HUDEP-2 (cell line): Measurements from ENCODE around the gene HK1.
"Not testable (repeated sequence)": the region's sequence is repeated elsewhere in the genome, so short reads cannot be mapped to it uniquely, and the experiment has no call there.

Source experiments
- DNase-seq, 76 experiments: peaks; one replicate each; lab custom pipeline; 2025; ENCODE audit not compliant: unreplicated experiment in 76 of 76; lab: John Stamatoyannopoulos, UW

The HK1 gene

DNA sequence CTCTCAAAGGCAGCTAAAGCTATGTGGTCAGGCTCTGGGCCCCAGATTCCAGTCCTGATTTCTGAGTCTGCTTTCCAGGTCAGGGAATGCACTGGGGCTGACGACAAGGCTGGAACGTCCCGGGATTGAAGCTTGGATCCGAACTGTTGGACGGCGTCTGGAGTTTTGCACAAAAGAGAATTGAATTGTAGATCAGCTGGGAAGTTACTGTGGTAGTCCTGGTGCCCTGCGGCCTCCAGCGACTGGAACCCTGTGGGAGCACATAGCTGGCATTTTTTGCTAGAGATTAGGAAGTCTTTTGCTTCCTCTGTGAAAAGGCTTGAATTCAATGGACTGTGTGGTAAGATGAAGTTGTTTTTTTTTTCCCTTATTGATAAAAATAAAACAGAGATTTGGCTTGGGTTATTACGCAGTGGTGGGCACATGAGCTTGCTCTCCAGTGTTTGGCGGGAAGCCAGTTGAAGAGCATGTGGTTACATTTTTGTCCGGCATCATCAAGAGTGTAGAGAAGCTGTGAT, at the start of gene HK1:
HK1 (plus strand) TSS at position 51 of the 518 bp plus-strand sequence.
- DNase-seq, result no peak

DNA sequence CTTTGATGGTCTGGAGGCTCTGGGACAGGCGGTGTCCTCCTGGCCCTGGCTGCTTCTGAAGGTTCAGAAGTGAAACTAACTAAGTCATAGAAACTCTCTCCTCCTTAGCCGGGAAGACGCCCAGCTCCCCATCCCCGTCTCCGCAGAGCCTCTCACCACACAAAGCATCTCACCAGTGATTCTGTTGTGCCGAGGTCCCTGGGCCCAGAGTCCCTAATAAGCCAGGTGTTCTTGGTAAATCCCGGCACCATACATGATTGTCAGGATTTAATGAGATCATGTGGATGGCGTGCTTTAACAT, 48.7 kb upstream of the HK1 start:
- no peak for DNase-seq

DNA sequence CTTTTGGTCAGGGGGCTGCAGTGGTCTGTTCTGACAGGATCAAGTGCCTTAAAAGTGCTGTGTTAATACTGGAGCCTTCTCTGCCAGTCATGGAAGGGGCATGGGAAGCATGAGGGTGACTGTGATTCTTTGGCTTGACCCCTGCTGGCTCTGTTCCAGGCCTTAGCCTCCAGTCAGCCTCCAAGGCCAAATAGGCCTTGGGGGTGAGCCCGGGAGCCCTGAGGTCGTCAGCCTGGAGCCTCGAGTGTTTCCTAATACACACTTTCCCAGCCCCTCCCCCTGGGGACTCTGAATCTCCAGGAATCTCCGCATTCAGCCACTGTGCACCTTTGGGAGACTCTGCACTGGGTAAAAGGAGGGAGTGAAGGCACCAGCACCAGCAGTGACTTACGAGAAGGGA, 48.2 kb upstream of the HK1 start:
- DNase-seq, result no peak

DNA sequence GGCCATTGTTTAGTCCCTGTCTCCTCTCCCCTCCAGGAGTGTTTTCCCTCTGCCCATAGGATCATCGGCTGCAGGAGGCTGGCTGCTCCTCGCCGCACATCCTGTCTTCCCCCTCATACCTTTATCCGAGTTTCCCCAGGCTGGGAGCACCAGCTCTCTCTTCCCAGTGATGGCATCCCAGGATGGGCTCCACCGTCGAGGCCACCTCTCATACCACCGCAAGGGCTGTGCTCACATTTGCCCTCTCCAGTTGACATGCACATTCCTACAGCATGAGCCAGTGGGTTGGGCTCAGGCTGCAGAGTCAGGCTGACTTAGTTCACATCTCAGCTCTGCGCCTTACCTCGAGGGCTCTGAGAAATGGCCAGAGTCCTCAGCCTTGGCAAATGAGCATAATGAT, 46.0 kb upstream of the HK1 start:
- no peak for DNase-seq

DNA sequence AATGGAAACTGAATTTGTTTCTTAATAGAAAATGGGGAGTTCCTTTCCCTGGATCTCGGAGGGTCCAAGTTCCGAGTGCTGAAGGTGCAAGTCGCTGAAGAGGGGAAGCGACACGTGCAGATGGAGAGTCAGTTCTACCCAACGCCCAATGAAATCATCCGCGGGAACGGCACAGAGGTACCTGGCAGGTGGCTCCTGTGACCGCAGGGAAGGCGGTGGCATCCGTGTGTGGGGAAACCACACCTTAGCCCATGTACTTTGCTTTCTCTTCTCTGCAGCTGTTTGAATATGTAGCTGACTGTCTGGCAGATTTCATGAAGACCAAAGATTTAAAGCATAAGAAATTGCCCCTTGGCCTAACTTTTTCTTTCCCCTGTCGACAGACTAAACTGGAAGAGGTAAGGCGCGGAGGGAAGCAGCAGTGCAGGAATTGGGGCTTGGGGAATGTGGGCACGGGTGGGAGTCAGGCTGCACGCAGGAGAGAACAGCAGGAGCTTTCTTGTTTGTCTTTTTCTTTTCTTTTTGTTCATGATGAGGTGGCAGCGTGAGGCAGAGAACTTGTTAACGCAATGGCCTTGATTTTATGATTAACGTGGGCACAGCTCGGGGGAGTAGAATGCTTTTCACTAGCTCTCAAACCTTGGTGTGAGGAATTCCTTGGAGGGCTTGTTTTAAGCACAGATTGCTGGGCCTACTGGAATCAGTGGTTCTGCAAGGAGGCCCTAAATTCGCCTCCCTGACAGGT, 45.4 kb upstream of the HK1 start:
- DNase-seq, result no peak

DNA sequence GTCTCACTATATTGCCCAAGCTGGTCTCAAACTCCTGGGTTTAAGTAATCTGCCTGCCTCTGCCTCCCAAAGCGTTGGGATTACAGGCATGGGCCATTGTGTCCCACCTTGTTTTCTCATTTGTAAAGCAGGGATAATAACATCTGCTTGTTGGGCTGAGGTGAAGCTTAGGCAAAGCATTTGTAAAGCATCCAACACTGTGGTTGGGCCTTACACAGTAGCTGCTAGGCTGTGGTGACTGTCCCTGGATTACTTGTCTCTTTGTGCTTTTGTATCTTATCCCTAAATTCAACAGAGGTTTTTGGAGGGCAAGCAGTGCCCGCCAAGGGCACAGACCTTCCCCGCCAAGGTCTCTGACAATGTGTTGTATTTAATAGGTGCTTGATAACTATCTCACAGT, 43.8 kb upstream of the HK1 start:
- DNase-seq, result no peak

DNA sequence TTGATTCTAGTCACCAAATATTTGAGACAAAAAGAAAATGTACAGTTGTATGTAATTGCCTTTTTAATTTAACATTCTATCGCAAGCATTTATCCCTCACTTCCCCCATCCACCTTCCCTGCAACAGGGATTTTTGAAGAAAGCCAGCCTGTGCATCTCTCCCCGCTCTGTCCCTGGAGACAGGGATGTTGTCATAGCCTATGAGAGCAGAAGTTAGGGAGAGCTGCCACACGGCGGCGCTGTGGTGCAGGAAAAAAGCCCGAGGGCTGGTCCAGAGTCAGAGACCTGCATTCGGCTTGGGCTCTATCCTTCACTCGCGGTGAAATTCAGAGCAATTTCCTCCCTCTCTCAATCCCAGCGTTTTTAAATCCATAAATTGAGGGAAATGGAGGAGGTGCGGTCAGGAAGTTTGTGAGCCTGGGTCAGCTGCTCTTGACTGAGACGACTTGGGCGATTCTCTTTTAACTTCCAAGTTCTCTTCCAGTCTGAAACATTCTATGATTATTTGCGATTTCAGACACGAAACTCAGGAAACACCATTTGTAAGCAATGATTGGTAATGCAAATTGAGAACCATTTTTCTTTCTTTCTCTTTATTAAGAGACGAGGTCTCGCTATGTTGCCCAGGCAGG, 40.7 kb upstream of the HK1 start:
- DNase-seq, result peak in 71 of 76 experiments; percentile 4 to 90 (median 73)

DNA sequence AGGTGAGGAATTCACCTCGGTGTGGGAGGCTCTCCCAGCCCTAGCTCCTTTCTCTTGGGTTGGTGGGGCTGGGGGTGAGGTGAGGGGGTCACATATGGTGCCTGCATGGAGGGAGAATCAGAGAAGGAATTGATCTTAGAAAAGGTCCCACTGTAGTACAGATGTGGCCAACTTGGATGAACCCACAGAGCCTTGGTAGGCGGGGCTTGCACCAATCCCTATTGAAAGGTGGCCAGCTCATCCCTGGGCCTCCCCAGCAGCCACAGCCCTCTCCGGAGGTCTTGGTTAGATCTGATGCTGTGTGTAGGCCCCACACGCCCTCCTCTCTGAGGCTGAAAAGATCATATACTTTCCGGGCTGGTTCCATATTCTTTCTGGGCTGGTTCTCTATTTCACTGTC, 39.2 kb upstream of the HK1 start:
- no peak for DNase-seq

DNA sequence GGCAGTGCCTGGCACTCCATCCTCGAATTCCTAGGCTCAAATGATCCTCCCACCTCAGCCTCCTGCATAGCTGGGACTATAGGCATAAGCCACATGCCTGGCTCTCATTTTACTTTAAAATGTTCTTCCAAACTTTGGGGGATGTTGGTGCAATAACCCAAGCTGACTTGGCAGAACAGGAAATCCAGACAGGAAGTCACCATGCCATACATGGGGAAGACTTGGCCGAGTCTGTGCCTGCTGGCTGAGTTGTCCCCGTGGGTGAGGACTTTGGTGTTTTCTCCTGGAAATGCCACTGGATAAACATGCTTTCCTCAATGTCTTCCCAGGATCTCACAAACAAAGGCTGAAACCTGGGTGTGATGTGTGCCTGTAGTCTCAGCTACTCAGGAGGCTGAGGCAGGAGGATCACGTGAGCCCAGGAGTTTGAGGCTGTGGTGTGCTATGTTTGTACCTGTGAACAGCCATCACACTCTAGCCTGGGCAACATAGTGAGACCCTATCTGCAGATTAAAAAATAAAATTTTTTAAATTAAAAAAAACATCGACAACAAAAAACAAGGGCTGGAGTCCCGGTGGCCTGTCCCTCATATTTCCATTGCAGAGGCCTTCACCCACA, 38.4 kb upstream of the HK1 start:
- DNase-seq, result no peak

DNA sequence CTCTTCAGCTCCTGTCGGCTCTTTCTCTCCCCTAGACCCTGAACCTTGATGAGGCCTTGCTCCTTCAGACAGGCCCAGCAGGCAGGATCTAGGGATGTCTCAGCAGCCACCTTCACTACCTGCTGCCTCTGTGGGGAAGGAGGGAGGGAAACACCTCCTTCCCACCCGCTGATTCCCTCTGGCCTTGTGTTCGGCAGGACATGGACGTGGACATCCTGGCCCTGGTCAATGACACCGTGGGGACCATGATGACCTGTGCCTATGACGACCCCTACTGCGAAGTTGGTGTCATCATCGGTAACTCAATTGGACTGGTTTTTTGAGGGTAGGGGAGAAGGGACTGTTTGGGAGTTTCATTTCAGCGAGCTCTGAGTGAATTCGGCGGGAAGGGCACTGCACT, 37.8 kb upstream of the HK1 start:
- DNase-seq, result peak in 1 of 76 experiments; percentile 9

DNA sequence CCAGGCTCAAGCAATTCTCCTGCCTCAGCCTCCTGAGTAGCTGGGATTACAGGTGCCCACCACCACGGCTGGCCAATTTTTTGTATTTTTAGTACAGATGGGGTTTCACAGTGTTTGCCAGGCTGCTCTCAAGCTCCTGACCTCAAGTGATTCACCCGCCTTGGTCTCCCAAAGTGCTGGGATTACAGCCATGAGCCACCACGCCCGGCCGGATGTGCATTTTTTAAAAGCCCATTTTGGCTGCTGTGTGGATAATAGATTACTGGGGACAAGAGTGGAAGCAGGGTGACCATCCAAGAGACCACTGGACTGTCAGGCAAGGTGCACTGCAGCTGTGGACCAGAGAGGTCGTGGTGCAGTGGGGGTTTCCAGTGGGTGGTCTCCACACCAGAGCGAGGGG, 36.7 kb upstream of the HK1 start:
- DNase-seq, result peak in 36 of 76 experiments; percentile 7 to 76 (median 26)

DNA sequence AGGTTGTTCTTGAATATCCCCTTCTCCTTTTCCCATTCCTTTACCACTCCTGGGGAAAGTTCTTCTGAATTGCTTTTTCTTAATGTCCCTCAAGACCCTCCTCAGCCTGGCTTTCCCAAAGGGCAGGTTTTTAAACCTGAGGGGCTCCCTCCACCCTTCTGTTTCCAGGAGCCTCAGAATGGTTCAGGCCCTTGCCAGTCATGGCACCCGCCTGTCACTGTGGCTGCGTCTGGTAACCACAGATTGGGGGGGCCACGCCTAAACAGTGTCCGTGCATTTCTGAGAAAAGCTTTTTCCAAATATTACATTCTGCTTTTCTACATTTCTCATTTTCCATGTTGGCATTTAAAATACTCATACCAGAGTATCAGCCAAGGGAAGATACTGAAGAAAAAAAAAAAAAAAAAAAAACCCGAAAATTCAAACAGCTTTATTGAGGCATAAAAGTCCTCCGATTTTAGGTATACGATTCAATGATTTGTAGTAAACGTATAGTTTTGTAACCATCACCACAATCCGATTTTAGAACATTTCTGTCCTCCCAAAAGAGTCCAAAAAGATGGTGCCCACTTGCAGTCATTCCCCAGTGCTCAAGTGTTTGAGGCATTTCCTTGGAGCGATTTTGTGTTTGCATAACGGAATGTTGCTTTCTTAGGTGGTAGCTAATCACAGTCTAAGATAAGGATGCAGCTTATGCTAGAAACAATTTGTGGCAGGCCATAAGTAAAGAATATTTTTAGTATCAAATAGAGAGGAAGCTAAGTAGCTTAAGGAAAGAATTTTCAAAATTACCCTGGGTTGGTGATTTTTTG, 36.0 kb upstream of the HK1 start:
- peak in 75 of 76 experiments; percentile 7 to 86 (median 67) for DNase-seq

DNA sequence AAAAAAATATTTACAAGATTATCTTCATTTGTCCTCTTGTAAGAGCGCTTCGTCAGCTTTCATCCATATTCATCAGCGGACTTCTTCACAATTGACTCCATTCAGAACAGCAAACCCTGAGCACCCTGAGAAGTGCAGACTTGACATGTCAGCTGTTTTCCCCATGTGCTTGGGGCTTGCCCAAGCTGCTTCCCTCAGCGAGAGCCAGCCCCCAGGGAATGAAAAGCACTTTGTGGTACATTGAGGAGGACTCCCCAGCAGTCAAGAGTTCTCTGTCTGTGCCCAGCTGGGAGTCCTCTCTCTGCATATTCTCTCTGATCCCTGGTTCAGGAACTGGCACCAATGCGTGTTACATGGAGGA, 35.5 kb upstream of the HK1 start:
- peak in 3 of 76 experiments; percentile 12 to 15 (median 14) for DNase-seq

DNA sequence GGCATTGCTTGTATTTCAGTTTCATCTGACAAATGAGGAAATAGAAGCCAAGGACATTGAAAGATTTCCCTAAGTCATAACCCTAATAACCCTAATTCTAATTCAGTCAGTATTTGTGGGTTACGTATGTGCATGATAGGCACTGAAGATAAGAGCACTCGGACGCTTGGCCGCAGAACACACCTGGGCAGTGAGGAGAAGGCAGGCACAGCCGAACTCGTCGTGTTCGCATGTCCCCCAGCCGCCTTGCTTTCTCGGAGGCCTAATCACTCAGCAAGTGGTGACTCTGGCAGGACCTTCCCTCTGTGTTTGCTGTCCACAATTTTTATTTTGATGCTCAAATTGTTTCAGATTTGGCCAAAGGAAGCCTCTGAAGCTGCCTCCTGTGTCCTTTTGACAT, 34.5 kb upstream of the HK1 start:
- DNase-seq, result no peak

DNA sequence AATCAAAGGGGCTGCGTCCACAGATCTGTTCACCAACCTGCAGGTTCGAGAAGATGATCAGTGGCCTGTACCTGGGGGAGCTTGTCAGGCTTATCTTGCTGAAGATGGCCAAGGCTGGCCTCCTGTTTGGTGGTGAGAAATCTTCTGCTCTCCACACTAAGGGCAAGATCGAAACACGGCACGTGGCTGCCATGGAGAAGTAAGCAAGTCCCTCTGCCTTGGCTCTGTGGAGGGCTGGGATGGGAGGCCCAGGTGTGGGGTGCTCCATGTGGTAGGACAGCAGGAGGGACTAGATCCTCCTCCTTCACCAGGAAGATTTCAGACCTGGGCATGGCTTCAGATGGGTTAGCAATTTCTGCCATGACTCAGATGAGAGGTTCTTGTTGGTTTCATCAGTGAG, 32.3 kb upstream of the HK1 start:
- no peak for DNase-seq

DNA sequence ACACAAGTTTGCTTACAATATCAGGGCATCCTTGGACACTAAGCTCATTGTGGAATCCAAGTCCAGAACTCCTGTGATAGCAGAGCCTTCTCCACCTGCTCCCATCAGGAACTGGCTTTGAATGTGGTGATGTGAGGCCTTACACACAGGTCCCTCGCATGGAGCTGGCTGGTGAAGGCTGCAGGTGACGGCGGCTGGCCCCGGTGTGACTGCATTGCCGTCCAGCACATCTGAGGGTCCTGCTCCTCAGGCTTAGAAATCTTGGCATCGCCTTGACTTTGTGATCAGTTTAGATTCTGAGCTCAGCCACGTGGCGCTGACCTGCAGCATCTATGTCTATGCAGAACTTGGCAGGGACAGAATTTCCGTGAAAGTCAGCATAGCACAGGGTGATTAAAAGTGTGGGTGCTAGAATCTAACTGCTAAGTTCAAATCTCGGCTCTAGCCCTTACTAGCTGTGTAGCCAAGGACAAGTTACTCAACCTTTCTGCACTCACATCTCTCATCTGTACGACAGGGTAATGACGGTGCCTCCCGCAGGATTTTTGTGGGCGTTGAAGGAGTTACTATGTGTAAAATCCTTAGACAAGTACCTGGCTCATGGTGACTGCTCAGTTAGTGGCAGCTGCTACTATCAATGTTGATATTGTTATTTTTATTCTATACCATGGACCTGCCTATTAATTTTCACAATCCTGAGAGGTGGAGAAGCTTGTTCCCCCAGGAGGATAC, 31.5 kb upstream of the HK1 start:
- DNase-seq, result no peak

DNA sequence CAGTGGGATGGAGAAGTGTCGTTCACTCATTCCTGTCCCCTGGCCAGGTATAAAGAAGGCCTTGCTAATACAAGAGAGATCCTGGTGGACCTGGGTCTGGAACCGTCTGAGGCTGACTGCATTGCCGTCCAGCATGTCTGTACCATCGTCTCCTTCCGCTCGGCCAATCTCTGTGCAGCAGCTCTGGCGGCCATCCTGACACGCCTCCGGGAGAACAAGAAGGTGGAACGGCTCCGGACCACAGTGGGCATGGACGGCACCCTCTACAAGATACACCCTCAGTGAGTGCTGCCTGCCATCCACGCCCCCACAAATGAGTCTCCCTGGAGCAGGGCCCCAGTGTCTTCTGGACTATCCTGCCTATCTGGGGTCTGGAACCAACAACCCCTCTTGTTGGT, 31.0 kb upstream of the HK1 start:
- no peak for DNase-seq

DNA sequence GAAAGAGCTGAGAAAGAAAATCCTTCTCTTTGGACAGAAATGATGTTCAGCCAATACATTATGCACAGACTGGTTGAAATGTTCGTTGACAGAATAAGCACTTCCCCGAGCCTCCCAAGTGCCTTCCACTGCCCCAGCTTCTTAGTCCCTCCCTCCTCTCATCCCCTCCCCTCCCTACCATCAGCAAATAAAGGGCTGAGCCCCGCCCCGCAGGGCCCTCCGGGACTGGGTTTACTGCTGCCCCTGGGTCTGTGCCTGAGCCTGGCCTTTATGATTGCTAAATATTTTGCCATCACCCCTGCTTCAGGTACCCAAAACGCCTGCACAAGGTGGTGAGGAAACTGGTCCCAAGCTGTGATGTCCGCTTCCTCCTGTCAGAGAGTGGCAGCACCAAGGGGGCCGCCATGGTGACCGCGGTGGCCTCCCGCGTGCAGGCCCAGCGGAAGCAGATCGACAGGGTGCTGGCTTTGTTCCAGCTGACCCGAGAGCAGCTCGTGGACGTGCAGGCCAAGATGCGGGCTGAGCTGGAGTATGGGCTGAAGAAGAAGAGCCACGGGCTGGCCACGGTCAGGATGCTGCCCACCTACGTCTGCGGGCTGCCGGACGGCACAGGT, 30.1 kb upstream of the HK1 start:
- DNase-seq, result no peak

DNA sequence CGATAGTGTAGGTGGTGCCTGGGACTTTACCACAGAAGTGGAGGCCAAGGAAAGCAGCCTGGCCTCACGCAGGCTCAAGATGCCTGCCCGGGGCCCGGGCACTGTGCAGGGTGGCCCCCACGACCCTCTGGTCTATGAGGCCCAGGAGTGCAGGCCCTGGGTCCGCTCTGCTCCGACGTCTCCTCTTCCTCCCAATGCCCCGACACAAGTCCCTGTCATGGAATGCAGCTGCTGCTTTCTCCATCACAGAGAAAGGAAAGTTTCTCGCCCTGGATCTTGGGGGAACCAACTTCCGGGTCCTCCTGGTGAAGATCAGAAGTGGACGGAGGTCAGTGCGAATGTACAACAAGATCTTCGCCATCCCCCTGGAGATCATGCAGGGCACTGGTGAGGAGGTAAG, 28.3 kb upstream of the HK1 start:
- DNase-seq, result no peak

DNA sequence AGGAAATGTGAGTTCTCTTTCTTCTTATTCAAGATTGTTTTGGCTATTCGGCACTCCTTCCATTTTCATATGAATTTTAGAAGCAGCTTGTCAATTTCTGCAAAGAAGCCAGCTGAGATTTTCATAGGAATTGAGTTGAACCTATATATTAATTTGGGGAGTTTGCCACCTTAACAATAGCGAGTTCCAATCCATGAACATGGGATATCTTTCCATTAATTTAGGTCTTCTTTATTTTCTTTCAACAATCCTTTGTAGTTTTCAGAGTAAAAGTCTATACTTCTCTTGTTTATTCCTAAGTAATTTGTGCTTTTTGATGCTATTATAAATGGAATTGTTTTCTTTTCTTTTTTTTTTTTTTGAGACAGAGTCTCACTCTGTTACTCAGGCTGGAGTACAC, 26.9 kb upstream of the HK1 start:
- not testable (repeated sequence) for DNase-seq
